IPS-20b (cell line): ENCODE results near the gene TUSC2.

ENCODE experiments used
- H3K27ac ChIP-seq: one replicate; pipeline ENCODE4 v1.5.1; 2013; ENCODE audit warnings: low read length
- H3K27me3 ChIP-seq: 2 replicates; pipeline ENCODE4 v1.6.1; 2013; ENCODE audit warnings: mild to moderate bottlenecking, low read length, inconsistent platforms; ENCODE audit not compliant: insufficient read depth
- H3K36me3 ChIP-seq: 2 replicates; pipeline ENCODE4 v1.6.1; 2013; ENCODE audit warnings: low read depth, mild to moderate bottlenecking, inconsistent platforms, low read length, moderate library complexity; ENCODE audit not compliant: insufficient read depth
- H3K4me1 ChIP-seq: 2 replicates; pipeline ENCODE4 v1.6.1; 2013; ENCODE audit warnings: mild to moderate bottlenecking, control low read depth, inconsistent platforms, low read length, moderate library complexity; ENCODE audit not compliant: insufficient read depth
- H3K4me3 ChIP-seq: 2 replicates; pipeline ENCODE4 v1.5.1; 2013; ENCODE audit warnings: mild to moderate bottlenecking, low read length, inconsistent platforms
- H3K9ac ChIP-seq: 2 replicates; pipeline ENCODE4 v1.6.1; 2013; ENCODE audit warnings: low read depth, mild to moderate bottlenecking, inconsistent platforms, low read length, moderate library complexity
- H3K9me3 ChIP-seq: 2 replicates; pipeline ENCODE4 v1.6.1; 2013; ENCODE audit warnings: mild to moderate bottlenecking, low read depth, low read length, inconsistent platforms; ENCODE audit not compliant: insufficient read depth

Gene TUSC2

DNA sequence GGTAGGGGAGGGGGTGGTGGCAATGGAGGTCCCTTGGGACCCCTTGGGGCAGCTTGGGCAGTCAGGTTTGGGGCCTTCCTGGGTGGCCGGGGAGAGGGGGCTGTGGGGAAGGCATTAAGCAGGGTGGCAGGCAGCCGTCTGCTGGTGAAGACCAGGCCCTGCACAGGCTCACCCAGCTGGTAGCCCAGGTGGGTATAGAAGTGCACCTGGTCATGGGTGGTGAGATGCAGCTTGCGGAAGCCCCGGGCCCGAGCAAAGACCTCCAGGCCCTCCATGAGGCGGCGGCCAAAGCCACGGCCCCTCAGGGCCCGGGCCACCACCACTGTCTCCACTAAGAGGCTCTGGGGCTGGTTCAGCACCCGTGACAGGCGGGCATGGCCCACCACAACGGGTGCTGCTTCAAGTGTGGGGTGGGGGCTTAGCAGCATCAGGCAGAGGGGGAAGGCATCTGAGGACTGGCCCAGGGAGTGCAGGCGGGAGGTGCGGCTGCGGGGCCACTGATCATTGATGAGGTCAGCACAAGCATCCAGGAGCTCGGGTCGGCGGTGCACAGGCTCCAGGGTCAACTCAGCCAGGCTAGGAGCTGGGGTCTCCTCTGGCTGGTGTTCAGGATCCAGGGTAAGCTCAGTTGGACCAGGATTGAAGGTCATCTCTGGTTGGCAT lies 31.2 kb downstream of the TUSC2 start:
- peaks cover 8% of the 10 kb centered on the region for H3K4me1 ChIP-seq
- H3K4me3 ChIP-seq, result no peak overlapping the region
- no peak overlapping the region for H3K27ac ChIP-seq
- H3K9me3 ChIP-seq, result no peaks in the 10 kb centered on the region
- peaks cover 4% of the 10 kb centered on the region; the same call in 1 of the 2 replicates for H3K27me3 ChIP-seq
- H3K9ac ChIP-seq, result no peak overlapping the region
- H3K36me3 ChIP-seq, result no peaks in the 10 kb centered on the region

DNA sequence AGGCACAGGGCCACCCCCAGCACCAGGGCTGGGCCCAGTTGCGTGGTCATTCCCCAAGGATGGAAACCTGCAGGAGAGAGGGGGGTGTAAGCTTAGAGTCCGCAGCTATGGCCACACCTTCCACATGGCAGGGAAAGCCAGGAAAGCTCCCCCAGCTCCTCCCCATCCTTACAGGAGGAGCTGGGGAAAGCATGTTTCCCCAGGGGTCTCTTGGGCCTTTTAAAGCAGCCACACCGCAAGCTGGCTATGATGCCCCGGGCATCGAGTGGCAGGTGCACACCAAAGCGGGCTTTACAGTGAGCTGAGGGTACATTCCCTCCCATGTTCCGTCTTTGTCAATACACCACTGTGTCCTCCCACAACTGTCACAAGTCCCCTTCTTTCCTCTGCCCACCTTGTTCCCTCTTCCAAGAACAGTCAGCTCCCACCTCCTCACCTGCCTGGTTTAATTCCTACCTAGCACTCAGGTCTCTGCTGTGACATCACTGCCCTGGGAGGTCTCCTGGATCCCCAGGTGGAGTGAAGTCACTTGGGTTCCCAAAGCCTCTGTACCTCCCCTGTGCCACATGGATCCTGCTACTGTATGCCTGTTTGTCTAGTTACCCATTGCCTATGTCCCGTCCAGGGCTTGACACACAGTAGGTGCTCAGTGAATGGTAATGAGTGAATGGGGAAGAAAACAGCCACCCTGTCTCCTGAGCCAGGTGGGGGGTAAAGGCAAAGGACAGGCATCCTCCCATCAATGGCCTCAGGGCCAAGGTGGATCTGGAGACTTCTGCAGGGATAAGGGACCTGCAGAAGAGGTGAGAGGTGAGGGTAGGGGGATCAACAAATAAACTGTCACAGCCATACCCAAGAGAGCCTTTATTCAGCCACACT lies 32.2 kb downstream of the TUSC2 start:
- Histone ChIP-seq H3K4me1 (peaks cover 8% of the 10 kb centered on the region), H3K36me3 (no peaks in the 10 kb centered on the region), H3K9me3 (no peaks in the 10 kb centered on the region), H3K27ac (no peak overlapping the region), H3K9ac (no peak overlapping the region), H3K4me3 (no peak overlapping the region), H3K27me3 (peaks cover 4% of the 10 kb centered on the region; the same call in 1 of the 2 replicates)

DNA sequence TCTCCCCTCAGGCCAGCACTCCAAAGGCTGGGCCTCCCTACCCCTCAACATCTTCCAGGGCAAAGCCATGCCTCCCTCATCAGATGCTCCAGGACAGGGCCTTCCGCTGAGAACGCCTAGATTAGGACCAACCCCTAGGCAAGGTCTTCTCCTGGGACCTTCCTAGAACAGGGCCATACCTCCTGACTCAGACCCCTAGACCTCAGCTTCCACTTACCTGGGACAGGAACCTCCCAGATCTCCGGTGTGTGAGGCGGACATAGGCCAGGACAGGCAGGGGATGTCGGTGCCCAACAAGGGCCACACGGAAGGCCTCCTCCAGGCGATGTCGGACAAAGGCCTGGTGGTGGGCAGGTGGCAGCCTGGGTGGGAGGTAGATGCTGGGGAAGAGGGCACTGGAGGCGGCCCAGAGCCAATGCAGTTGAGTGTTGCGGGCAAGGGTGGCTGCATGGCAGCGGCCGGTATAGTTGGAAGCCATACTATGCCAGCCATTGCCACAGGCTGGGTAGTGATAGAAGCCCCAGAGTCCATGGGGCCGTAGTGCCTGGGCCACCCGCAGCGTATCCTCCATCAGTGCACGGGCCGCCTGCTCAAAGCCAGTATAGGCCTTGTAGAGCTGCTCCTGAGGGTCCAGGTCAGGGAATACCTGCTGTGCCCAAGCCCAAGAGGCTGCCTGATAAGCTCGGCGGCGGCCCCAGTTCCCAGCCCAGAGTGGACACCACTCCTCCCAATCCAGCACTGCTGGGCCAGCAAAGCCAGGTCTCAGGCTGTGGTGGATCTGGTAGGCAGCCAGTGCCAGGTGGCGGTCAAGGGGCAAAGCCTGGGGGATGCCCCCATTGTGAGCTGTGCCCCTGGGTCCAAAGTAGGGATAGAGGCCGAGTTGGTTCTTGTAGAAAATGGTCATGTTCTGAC lies 33.3 kb downstream of the TUSC2 start:
- Histone ChIP-seq H3K9ac (no peak overlapping the region), H3K27ac (no peak overlapping the region)

DNA sequence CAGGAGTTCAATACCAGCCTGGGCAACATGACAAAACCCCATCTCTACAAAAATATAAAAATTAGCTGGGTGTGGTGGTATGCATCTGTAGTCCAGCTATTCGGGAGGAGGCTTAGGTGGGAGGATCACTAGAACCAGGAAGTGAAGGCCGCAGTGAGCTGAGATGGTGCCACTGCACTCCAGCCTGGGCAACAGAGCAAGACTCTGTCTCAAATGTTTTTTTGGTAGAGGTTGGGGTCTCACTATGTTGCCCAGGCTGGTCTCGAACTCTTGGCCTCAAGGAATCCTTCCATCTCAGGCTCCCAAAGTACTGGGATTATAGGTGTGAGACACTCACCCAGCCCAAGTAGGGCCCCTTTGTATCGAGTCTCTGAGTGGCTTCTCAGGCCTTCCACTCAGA lies 33.9 kb downstream of the TUSC2 start:
- Histone ChIP-seq H3K4me3 (no peak overlapping the region), H3K36me3 (peaks cover 16% of the 10 kb centered on the region), H3K27ac (no peak overlapping the region), H3K9ac (no peak overlapping the region), H3K9me3 (no peaks in the 10 kb centered on the region), H3K27me3 (no peaks in the 10 kb centered on the region), H3K4me1 (peaks cover 3% of the 10 kb centered on the region; the same call in 1 of the 2 replicates)

More for the DNA sequence above, 33.3 kb downstream of the TUSC2 start:
- Histone ChIP-seq H3K4me3 (no peak overlapping the region), H3K4me1 (peaks cover 4% of the 10 kb centered on the region), H3K9me3 (no peaks in the 10 kb centered on the region), H3K27me3 (no peaks in the 10 kb centered on the region), H3K36me3 (peaks cover 9% of the 10 kb centered on the region)

DNA sequence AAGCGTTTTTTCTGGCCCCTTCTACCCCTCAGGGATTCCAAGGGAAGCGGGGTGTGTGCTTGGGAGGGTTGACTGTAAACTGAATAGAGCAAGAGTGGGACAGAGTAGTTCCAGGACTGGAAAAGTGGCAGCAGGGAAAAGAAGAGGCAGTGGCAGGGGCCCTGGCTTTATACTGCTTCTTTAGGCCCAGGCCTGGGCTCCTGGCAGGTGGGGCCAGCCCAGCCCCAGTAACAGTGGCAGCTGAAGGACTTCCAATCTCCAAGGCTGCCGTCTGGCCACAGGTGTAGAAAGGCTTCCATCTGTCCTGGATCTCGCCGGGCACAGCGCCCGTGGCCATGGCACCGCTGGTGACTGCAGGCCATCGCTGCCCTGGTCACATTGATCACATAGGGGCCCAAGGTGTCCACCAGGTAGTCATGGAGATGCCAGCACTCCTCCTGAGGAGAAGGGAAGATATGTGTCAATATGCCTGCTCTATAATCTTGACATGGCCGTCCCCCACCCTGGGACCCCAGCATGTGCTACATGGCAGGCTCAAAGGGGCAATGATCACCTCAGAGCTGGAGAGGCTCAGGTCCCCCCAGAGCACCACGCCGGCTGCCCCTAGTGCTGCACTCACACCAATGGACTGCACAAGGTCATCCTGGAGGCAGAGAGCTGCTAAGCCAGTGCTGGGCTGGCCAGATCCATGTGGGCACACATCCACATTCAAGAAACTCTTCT lies 34.8 kb downstream of the TUSC2 start:
- H3K9ac ChIP-seq, result peak overlapping the region; percentile 75; the same call in 1 of the 2 replicates
- no peak overlapping the region for H3K27ac ChIP-seq
- peaks cover 3% of the 10 kb centered on the region; the same call in 1 of the 2 replicates for H3K4me1 ChIP-seq
- peaks cover 24% of the 10 kb centered on the region for H3K36me3 ChIP-seq
- H3K9me3 ChIP-seq, result no peaks in the 10 kb centered on the region
- peak overlapping the region; percentile 94; the same call in 1 of the 2 replicates for H3K4me3 ChIP-seq
- H3K27me3 ChIP-seq, result no peaks in the 10 kb centered on the region

DNA sequence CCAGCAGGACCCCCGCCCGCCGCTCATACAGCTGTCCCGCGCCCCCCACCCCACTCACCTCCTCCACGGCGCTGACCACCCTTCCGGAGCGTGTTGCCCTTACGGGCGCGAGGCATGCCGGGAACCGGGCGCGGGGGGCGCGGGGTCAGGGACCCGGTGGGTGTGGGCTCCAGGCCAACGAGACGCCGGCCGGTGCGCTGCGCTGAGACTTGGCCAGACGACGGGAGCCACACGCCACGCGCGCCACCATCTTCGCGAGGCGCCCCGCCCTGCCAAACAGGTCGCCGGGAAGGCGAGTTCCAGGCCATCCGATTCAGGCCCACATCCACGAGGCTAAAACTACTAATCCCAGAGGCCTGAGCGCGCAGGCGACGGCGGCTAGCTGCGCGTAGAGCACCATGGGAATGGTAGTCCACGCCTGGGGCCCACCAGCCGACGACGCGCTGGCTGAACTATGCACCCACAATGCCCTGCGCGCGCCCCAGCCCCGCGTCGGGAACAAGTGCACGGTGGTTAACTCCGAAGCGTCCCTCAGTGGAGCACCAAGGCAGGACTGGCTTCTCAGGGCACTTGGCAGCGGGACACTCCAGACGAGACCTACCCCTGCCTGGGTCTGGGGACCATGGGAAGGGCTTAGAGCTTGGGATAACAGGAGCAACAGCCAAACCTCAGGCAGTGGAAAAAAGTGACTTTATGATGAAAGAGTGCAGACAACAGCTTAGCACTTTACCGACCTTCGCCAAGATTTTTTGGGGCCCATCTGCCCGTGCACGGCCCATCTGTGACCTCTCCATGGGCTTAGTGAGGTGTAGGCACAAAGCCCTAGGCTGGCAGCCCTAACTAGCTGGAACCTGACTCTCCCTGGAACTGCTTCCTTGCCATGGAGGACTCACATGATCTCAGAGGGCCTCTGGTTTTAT lies 35.6 kb downstream of the TUSC2 start, which contains the start of gene IFRD2:
IFRD2 (minus strand) TSS at position 271 of the 920 bp plus-strand sequence; CDS start at position 116, 155 bp downstream.
- no peaks in the 10 kb centered on the region for H3K9me3 ChIP-seq
- peak within 1 kb of the TSS; percentile 94 for H3K4me3 ChIP-seq
- peaks cover 32% of the 10 kb centered on the region for H3K36me3 ChIP-seq
- H3K27me3 ChIP-seq, result no peaks in the 10 kb centered on the region
- H3K9ac ChIP-seq, result peak within 1 kb of the TSS; percentile 88
- H3K4me1 ChIP-seq, result peaks cover 3% of the 10 kb centered on the region; the same call in 1 of the 2 replicates
- H3K27ac ChIP-seq, result peak within 1 kb of the TSS; percentile 54

DNA sequence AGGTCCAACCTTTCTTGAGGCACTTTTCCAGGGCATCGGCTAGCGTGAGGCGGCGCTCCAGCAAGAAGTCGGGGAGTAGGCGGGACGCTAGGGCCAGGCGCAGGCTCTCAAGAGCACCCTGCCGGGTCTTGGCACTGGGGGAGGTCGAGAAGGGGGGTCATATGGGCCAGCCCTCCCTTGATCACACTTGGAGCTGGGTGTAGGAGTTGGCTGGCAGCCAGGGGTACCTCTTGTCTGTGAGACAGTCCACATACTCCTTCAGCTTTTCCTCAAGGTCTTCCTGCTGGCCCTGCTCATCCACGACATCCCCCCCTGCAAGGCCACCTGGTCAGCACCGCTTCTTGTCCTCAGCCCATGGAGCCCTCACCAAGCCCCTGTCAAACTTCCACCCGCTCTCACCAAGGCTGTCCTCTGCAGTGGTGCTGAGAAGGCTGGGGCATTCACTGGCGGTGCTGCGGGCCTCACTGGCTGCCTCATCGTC lies 37.8 kb downstream of the TUSC2 start:
- Histone ChIP-seq H3K4me3 (no peak overlapping the region), H3K27ac (no peak overlapping the region)

DNA sequence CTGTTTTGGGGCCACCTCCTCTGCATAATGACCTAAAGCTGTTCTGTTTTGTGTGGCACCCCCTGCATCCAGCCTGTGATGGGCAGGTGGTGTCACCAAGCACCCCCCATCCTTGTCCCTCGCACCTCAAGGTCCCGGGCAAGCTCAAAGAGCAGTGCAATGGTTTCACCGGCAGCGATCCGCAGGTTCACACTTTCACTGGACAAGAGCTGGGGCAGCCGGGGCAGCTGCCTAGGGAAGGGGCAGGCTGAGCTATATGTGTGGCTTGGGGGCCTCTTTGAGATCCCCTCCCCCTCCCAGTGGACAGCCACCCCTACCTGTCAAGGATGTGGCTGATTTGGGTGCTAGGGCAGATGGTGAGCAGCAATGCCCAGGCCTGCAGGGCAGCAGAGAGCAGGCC lies 38.9 kb downstream of the TUSC2 start:
- H3K4me1 ChIP-seq, result peaks cover 3% of the 10 kb centered on the region; the same call in 1 of the 2 replicates
- H3K27ac ChIP-seq, result no peak overlapping the region
- no peaks in the 10 kb centered on the region for H3K9me3 ChIP-seq
- H3K4me3 ChIP-seq, result no peak overlapping the region
- H3K27me3 ChIP-seq, result no peaks in the 10 kb centered on the region
- no peak overlapping the region for H3K9ac ChIP-seq
- peaks cover 42% of the 10 kb centered on the region for H3K36me3 ChIP-seq

More for the DNA sequence above, 37.8 kb downstream of the TUSC2 start:
- Histone ChIP-seq H3K27me3 (no peaks in the 10 kb centered on the region), H3K36me3 (peaks cover 42% of the 10 kb centered on the region), H3K9ac (no peak overlapping the region), H3K9me3 (no peaks in the 10 kb centered on the region), H3K4me1 (peaks cover 3% of the 10 kb centered on the region; the same call in 1 of the 2 replicates)

DNA sequence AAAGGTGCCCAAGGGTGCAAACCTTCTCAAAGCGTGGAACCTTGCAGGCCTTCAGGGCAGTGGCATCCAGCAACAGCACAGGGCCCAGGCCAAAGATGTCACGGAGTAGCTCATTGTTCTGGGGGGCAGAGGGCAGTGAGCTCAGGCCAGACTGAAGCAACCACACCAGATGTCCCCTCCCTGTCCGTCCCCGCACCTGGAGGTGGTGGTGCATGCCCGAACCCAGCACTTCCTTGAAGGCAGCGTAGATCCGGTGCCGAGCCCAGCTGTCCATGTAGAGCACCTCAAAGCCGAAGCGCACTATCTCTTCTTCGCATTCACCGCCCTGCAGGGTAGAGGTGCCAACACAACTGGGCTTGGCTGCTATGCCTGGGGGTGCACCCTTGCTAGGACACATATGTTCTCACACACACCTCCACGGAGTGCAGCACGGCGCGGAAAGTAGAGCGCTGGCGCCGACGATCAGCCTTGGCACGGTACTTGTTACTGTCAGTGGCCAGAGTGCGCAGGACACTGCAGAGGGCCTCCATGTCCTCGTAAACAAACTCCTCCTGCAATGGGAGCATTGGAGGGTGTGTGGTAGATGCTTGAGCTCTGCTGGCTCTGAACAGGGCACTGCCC lies 39.5 kb downstream of the TUSC2 start:
- peaks cover 42% of the 10 kb centered on the region for H3K36me3 ChIP-seq

More for the DNA sequence above, 39.5 kb downstream of the TUSC2 start:
- no peak overlapping the region for H3K4me3 ChIP-seq
- no peaks in the 10 kb centered on the region for H3K9me3 ChIP-seq
- peaks cover 3% of the 10 kb centered on the region; the same call in 1 of the 2 replicates for H3K4me1 ChIP-seq
- H3K27ac ChIP-seq, result no peak overlapping the region
- H3K9ac ChIP-seq, result no peak overlapping the region
- H3K27me3 ChIP-seq, result no peaks in the 10 kb centered on the region
